GM19324 (cell line): Measurements from ENCODE around the gene PRKAG2.

Experiments used
- ATAC-seq: cut with Tn5 transposase; IDR thresholded peaks from one replicate; pipeline ENCODE4 v1.9.1; 2021; ENCODE audit warnings: mild to moderate bottlenecking, moderate library complexity; ENCODE audit not compliant: unreplicated experiment, low FRiP score

Gene PRKAG2

DNA sequence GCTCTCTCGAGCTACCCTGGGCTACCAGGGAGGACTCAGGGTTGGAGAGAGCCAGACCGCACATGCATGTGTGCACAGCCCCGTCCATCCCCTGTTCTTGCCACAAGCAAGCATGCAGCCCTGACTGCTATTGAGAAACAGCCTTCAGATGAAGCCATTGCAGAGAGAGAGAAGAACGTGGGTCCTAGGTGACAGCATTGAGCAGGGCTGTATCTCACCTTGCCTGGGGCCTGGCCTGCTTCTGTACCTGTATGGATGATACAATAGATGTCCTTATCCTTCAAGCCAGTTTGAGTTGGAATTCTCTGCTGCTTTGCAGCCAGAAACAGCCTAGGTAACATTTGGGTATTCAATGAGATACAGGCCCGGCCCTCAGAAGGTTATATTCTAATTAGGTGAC is 229.9 kb downstream of the PRKAG2 start:
- ATAC-seq, result no peak

- no peak for ATAC-seq
Measured at GRCh38 chr7:151645311-151645710, 231.6 kb downstream of the PRKAG2 start.

DNA sequence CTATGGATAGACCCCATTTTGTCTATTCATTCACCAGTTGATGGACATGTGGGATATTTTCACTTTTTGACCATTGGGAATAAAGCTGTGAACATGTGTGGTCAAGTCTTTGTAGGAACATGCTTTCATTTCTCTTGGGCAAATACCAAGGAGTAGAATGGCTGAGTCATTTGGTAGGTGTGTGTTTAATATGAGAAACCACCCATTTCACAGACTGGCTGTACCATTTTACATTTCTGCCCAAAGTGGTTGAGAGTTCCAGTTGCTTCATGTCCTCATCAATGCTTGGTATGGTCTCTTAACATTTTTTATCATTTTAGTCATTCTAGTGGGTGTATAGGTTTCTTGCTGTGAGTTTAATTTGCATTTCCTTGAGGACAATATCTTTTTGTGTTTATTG is 232.4 kb downstream of the PRKAG2 start:
- no peak for ATAC-seq

GRCh38 chr7:151642746-151643145 is 234.2 kb downstream of the PRKAG2 start:
- no peak for ATAC-seq

DNA sequence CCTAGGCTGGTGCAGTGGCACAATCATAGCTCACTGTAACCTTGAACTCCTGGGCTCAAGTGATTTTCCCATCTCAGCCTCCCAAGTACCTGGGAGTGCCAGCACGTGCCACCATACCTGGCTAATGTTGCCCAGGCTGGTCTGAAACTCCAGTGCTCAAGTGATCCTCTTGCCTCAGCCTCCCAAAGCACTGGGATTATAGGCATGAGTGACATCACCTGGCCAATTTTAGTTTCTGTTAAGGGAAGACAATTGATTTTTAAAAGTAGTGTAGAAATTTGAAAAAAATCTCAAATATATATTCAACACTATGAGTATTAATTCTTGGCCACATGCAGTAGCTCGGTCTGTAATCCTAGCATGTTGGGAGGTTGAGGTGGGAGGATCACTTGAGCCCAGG is 235.3 kb downstream of the PRKAG2 start:
- no peak for ATAC-seq

GRCh38 chr7:151637781-151638261 is 239.1 kb downstream of the PRKAG2 start:
- ATAC-seq, result no peak

- no peak for ATAC-seq
Measured at GRCh38 chr7:151634643-151635042, 242.3 kb downstream of the PRKAG2 start.

GRCh38 chr7:151633516-151633812 is 243.5 kb downstream of the PRKAG2 start:
- ATAC-seq, result no peak

- ATAC-seq, result peak; percentile 45
Measured at GRCh38 chr7:151632750-151633515, 244.0 kb downstream of the PRKAG2 start.

GRCh38 chr7:151631953-151632749 is 244.8 kb downstream of the PRKAG2 start:
- peak; percentile 84 for ATAC-seq

DNA sequence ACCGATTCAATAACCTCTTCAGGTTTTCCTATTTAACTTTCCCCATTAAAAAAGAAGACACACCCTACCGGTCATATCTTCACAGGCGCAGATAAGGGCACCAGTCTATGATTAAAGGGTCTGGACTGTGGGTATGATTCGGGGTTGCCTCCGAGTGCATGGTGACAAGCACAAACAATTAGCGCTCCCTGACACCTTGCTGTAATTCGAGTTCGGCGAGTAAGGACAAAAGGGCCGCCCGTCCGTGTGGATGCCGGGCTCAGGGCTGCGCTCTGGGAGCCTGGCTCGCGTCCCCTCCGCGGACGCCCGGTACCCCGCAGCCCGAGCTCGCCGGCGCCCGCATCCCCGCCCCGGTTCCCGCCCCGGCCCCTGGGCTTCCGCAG is 245.4 kb downstream of the PRKAG2 start:
- ATAC-seq, result no peak

DNA sequence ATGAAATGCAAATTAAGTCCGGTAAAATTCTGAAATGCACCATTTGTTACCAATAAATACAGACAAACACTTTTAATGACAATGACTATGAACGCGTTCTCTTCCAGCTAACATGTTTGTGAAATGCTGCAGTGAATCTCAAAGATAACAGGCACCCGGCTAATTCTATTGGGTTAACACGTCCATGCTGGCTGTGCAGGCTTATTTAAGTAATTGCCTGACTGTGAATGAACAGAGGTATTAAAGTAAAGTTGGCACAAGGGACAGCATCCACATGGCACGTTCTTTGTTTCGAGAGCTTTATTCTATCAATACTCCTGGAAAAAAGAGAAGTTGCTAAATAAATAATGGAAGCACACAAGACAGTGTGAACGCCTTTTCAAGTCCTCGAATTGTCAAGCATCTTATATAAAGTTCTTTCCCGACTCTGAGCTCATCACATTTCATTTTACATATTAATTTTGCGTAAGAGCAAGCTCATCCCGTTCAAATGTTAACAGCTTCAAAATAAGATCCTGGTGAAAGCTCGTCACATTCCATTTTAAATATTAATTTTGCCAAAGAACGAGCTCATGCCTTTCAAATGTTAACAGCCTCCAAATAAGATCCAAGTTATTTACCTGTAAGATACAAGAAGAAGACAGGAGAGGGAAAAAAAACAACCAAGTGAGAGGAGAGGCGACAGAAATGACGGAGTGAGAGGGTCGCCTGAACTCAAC is 245.9 kb downstream of the PRKAG2 start:
- no peak for ATAC-seq

DNA sequence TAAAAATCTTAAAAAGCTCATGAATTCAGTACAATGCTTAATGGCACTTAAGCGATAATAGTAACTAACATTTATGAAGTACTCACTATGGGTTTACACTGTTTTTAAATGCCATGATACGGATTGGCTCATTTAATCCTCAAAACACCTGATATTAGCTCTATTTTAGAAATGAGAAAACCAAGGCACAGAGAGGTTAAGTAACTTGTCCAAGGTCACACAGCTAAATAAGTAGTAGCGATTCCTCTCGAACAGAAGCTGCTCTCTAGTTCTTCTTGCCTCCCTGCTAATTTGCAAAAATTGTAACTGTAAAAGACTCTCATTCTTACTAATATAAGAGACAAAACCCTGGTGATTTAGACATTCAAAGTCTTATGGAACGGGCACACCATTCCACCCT is 246.6 kb downstream of the PRKAG2 start:
- no peak for ATAC-seq

GRCh38 chr7:151629713-151630272 is 247.1 kb downstream of the PRKAG2 start:
- no peak for ATAC-seq

DNA sequence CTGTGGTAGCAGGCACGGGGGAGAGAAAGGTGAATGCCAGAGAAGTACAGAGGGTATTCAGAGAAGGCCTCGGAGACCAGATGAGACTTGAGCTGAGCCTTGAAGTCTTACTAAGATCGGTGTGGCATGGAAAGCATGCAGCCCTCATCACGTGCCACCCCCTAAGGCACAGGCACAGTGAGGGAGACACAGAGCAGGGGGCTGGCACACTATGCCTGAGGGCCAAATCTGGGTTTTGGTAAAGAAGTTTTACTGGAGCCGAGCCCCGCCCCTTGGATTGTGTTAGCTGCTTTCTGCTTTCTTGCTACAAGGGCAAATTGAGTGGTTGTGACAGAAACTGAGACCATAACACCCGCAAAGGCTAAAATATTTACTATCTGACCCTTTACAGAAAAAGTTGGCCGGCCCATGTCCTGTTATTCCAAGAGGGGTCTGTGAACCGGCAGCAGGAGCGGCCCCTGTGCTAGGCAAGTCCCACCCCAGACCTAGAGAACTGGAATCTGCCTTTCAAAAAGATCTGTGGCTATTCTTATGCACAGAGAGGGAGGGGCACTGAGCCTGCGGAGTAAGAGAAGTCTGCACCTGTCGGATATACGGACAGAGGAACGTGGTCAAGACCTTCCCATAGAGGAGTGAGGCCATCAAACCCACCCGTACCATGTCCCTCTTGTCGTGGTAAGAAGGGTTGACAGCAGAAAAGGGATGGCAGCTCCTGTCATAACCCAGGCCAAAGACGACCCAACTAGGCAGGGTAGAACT is 247.9 kb downstream of the PRKAG2 start:
- no peak for ATAC-seq

DNA sequence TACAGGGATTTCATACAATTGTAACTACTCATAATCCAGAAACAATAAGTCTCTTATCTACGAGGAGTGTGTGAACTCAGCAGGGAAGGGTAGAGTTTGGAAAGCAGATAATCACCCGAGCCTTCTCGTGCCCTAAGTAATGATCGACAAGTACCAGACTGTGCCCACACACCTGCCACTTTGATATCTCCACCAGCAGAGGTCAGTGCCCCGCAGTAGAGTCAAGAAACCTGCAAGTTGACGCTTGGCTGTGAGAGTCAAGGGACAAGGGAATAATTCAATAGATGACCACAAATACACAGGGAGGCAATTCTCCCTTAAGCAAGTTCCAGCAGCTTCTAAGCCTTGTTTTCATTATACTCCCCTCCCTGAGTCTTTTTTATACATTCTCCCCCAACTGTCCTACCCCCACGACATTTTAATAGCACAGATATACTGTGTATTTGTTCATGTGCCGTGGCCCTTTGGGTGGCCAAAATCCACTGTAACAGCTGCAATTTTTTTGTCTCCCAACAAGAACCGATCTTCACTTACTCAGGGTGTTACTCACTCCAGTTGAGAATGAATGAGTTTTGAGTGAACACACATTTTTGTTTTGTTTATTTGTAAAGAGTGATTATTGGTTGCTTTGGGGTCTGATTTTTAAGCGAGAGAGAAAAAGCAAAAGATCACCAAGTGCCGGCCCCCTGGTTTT is 250.3 kb downstream of the PRKAG2 start:
- no peak for ATAC-seq

DNA sequence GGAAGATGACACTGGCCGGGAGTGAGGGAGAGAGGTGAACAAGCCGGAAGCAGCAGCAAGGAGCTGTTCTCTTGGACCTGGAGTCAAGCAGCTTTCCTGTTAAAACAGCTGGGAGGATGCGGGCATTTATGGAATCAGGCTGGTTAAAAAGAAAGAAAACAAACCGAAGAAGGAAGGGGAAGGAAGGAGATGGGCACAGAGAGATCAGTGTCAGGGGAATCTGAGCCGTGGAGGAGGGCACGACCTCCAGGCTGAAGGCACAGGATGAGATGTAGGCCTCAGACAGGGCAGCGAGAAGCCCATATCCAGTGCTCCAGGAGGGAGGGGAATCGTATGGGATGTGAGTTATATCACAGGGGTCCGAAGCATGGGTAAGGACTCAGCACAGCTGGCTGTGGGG is 251.3 kb downstream of the PRKAG2 start:
- ATAC-seq, result no peak

GRCh38 chr7:151624246-151624928 is 252.5 kb downstream of the PRKAG2 start:
- no peak for ATAC-seq

- ATAC-seq, result no peak
Measured at GRCh38 chr7:151623766-151624165, 253.1 kb downstream of the PRKAG2 start.
